PC-3 (cell line): ENCODE measurements around the gene TBXA2R.

Source experiments
- CTCF ChIP-seq: fragments of 300-600 bp; sonication (generic); conservative IDR thresholded peaks from 2 replicates; pipeline ENCODE4 v1.5.1; 2017; ENCODE audit warnings: antibody characterized with exemption, low read depth, mild to moderate bottlenecking, low read length
- EZH2 ChIP-seq: fragments of 300-600 bp; sonication (generic); IDR thresholded peaks from one replicate; pipeline ENCODE4 v1.6.1; 2017; ENCODE audit warnings: antibody characterized with exemption, mild to moderate bottlenecking, low read length; ENCODE audit not compliant: unreplicated experiment
- EZH2phosphoT487 ChIP-seq: fragments of 300-600 bp; sonication (generic); IDR thresholded peaks from 2 replicates; pipeline ENCODE4 v1.6.1; 2018; ENCODE audit warnings: mild to moderate bottlenecking, antibody characterized with exemption, low read length, borderline replicate concordance

- TF ChIP-seq CTCF (no peak), EZH2phosphoT487 (no peak), EZH2 (no peak)
Observed at GRCh38 chr19:3589439-3589838, 17.2 kb downstream of the TBXA2R start.
